ENCODE data around the gene RSRC1.
"Not testable (repeated sequence)": the region's sequence is repeated elsewhere in the genome, so short reads cannot be mapped to it uniquely, and the experiment has no call there.

Gene RSRC1

DNA sequence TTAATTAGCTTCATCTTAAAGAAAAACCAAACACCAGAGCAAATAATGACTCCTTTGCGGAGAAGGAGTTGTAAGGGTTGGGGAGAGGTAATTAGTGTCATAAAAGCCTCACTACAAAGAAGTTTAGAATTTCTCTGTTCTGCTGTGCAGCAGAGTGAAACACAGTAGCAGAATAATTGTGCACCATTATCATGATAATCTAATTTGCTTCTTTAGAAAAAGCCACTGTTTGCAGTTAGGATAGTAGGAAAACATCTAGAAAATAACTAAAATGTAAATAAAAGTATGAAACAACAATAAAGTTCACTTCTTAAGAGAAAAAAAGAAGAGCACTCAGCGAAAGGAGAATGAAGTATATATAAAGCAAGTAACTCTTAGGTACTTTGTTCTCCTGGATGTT lies 9.2 kb upstream of the RSRC1 start:
- no peak for DNase-seq (ENCODE audit: low read depth in 1 of 2, low spot score in 1 of 2)

GRCh38 chr3:158101335-158102241 lies 8.3 kb upstream of the RSRC1 start:
- DNase-seq (ENCODE audit: low read depth in 1 of 2, low spot score in 1 of 2): no peak

GRCh38 chr3:158102242-158103080 lies 7.4 kb upstream of the RSRC1 start:
- no peak for DNase-seq (ENCODE audit: low read depth in 1 of 2, low spot score in 1 of 2)

- DNase-seq (ENCODE audit: low read depth in 1 of 2, low spot score in 1 of 2): no peak
These were observed 6.6 kb upstream of the RSRC1 start for GRCh38 chr3:158103081-158103886.

GRCh38 chr3:158103887-158104327 lies 6.0 kb upstream of the RSRC1 start:
- no peak for DNase-seq (ENCODE audit: low read depth in 1 of 2, low spot score in 1 of 2)

GRCh38 chr3:158104431-158104921 lies 5.4 kb upstream of the RSRC1 start:
- no peak for DNase-seq (ENCODE audit: low read depth in 1 of 2, low spot score in 1 of 2)

DNA sequence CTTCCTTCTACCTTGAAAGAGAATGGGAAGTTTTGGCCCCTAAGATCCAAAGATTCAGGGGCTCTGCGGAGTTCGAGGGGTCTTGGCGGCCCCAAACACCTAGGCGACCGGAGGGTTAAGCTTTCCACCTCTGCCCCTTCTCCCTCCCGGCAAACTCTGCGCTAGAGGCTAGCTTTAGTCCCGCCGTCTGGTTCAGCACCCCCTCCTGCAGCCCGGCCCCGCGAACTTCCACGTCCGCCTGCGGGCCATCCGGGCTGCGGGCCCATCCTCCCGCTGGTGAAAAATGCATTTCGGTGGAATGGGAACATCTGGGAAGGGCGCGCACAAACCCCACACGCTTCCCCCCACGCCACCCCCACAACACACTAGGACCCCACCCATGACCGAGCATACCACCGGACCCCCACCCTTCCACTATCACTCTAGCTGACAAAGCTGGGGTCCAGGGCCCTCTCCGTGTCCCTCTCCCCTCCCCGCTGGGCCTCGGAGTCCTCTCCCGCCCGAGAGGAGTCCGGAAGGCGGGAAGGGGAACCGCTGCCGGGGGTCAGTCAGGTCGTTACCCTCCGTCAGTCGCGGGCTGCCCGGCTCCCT lies 4.7 kb upstream of the RSRC1 start:
- no peak for DNase-seq (ENCODE audit: low read depth in 1 of 2, low spot score in 1 of 2)

GRCh38 chr3:158105710-158106253 lies 4.1 kb upstream of the RSRC1 start:
- DNase-seq (ENCODE audit: low read depth in 1 of 2, low spot score in 1 of 2): no peak

GRCh38 chr3:158106766-158107471 lies 3.0 kb upstream of the RSRC1 start:
- no peak for DNase-seq (ENCODE audit: low read depth in 1 of 2, low spot score in 1 of 2)

DNA sequence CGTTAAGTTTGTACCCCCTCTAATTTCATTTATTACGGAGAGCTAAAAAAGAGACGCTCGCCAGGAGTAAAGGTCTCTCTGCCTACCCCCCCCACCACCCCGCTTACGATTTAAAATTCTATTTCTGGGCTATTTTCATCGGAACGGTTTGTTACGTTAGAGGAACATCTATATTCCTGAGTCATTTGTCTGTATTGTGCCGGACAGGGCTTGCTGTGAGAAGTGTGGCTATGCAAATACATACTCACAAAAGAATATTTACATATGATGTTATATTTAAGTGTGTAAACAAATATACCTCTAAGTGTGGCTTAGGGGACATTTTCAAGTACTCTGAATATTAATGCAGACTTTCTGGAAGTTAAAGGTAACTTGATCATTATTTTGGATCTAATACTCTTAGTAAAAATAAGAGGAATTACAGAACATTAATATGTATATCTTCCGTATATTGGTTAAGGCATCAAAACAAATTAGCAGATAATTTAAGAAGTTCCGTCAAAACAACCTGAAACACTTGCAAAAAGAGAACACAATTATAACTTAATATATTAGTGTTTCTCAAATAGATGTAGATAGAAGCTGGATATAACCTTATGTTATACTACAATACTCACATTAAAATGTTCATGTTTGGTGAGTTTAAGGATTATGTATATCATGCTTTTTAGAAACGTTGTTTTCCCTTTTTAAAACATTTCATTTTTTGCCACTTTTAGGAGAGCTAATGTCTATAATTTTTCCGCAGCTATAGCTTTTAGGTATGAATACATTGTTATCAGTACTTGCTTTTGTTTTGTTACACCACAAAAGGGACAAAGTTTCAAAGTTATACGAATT lies 2.1 kb upstream of the RSRC1 start:
- DNase-seq (ENCODE audit: low read depth in 1 of 2, low spot score in 1 of 2): no peak

DNA sequence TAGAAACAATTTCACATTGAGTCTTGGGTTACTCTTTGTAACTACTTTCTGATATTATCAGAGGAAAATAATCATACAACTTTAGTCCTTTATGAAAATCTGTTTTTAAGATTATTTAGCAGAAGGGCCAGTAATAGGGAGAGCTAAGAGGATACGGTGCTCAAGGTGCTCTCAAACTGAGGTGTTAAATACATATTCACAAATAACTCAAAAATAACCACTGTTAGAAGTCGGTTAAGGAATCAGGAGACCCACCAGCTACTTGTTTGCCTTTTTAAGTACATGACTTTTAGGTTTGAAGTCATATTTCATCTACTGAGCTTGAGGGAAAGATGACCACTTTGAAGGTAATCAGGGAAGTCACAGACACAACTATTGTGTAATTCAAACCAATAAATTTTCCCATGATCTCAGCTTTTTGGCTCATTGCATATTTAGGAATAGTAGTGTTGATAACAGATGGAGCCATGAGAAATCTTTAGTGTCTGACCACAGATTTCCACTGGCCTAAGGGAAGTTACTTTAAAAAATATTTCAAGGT lies 1.4 kb upstream of the RSRC1 start:
- no peak for DNase-seq (ENCODE audit: low read depth in 1 of 2, low spot score in 1 of 2)

- DNase-seq (ENCODE audit: low read depth in 1 of 2, low spot score in 1 of 2): no peak
These were observed 540 bp upstream of the RSRC1 start for GRCh38 chr3:158109295-158109803.

GRCh38 chr3:158110658-158111018 lies 749 bp downstream of the RSRC1 start:
- no peak for DNase-seq (ENCODE audit: low read depth in 1 of 2, low spot score in 1 of 2)

GRCh38 chr3:158111861-158112260 lies 2.0 kb downstream of the RSRC1 start:
- no peak for DNase-seq (ENCODE audit: low read depth in 1 of 2, low spot score in 1 of 2)

DNA sequence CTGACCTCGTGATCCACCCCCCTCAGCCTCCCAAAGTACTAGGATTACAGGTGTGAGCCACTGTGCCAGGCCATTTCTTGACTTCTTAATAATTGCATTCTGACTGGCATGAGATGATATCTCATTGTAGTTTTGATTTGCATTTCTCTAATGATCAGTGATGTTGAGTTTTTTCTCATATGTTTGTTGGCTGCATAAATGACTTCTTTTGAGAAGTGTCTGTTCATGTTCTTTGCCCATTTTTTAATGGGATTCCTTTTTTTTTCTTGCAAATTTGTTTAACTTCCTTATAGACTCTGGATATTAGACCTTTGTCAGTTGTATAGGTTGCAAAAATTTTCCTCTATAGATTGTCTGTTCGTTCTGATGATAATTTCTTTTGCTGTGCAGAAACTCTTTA lies 3.7 kb downstream of the RSRC1 start:
- DNase-seq (ENCODE audit: low read depth in 1 of 2, low spot score in 1 of 2): not testable (repeated sequence)

GRCh38 chr3:158120330-158120729 lies 10.4 kb downstream of the RSRC1 start:
- DNase-seq (ENCODE audit: low read depth in 1 of 2, low spot score in 1 of 2): no peak

DNA sequence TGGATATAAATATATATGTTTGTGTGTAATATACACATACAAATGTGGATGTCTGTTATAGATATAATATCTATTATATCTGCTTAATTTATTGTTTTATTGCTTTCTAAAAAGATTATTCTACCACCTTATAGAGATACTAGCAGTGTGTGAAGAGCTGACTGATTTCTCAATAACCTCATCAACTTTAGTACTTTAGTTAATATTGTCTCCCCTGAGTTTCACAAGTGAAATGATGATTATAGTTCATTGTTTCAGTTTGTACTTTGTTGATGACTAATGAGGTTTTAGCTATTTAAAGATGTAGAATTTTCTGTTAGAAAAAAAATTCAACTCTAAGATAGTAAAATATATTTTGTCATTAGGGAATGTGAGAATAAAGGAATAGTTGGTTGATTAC lies 11.4 kb downstream of the RSRC1 start:
- no peak for DNase-seq (ENCODE audit: low read depth in 1 of 2, low spot score in 1 of 2)

- not testable (repeated sequence) for DNase-seq (ENCODE audit: low read depth in 1 of 2, low spot score in 1 of 2)
These were observed 12.8 kb downstream of the RSRC1 start for GRCh38 chr3:158122721-158123120.
